SU-DHL-6 (cell line): ENCODE results near the gene TNFRSF19.

Experiments
- EZH2phosphoT487 ChIP-seq: fragments of 200-600 bp; sonication (generic), shearing (Covaris generic); conservative IDR thresholded peaks from 2 replicates; pipeline ENCODE4 v1.6.1; 2018; ENCODE audit warnings: mild to moderate bottlenecking, antibody characterized with exemption, low read length, moderate library complexity, mixed read lengths
- TF ChIP-seq, protein P1 (sequence below): fragments of 200-600 bp; sonication (generic); IDR thresholded peaks from one replicate; pipeline ENCODE4 v1.5.1; 2017; ENCODE audit warnings: antibody characterized with exemption, mild to moderate bottlenecking, low read length, moderate library complexity; ENCODE audit not compliant: insufficient read depth, poor library complexity, severe bottlenecking

DNA sequence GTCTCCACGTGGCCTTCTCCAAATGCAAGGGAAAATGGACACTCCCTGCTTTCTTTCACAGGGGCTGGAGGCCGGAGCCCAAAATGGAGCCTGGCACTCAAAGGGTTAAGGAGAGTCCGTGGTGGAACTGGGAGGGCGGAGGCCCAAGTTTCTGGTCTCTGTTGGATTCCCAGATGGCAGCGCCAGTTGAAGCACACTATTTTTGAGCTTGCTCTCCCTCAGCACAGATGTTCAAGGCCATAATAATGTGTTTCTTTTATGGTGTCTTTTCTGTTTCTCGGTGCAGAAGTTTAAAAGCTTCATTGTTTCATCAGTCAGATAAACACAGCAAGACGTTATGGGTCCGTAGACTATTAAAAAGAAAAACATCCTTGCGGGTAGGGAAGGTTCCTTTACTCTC lies 67.6 kb downstream of the TNFRSF19 start:
- TF ChIP-seq, protein P1, sequence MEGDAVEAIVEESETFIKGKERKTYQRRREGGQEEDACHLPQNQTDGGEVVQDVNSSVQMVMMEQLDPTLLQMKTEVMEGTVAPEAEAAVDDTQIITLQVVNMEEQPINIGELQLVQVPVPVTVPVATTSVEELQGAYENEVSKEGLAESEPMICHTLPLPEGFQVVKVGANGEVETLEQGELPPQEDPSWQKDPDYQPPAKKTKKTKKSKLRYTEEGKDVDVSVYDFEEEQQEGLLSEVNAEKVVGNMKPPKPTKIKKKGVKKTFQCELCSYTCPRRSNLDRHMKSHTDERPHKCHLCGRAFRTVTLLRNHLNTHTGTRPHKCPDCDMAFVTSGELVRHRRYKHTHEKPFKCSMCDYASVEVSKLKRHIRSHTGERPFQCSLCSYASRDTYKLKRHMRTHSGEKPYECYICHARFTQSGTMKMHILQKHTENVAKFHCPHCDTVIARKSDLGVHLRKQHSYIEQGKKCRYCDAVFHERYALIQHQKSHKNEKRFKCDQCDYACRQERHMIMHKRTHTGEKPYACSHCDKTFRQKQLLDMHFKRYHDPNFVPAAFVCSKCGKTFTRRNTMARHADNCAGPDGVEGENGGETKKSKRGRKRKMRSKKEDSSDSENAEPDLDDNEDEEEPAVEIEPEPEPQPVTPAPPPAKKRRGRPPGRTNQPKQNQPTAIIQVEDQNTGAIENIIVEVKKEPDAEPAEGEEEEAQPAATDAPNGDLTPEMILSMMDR = no peak
- no peak for TF ChIP-seq EZH2phosphoT487
